Ishikawa (cell line): ENCODE measurements around the gene HYAL1.
A peak's percentile ranks its signal among the peaks of the same experiment; 100 is the strongest.

Source experiments
- CEBPB ChIP-seq: IDR thresholded peaks from 2 replicates; pipeline ENCODE4 v1.6.1; 2012
- CREB1 ChIP-seq: IDR thresholded peaks from 2 replicates; pipeline ENCODE4 v1.6.1; 2012; ENCODE audit warnings: low read depth
- EGR1 ChIP-seq: IDR thresholded peaks from 2 replicates; pipeline ENCODE4 v1.6.1; 2012
- EP300 ChIP-seq: IDR thresholded peaks from 2 replicates; pipeline ENCODE4 v1.6.1; 2012; ENCODE audit warnings: borderline replicate concordance
- FOXM1 ChIP-seq: IDR thresholded peaks from 2 replicates; pipeline ENCODE4 v1.6.1; 2012; ENCODE audit warnings: low read depth, borderline replicate concordance
- NFIC ChIP-seq: IDR thresholded peaks from 2 replicates; pipeline ENCODE4 v1.6.1; 2012
- RAD21 ChIP-seq: IDR thresholded peaks from 2 replicates; pipeline ENCODE4 v1.6.1; 2012; ENCODE audit warnings: low read depth
- TAF1 ChIP-seq: IDR thresholded peaks from 2 replicates; pipeline ENCODE4 v1.6.1; 2012; ENCODE audit warnings: low read depth, mild to moderate bottlenecking
- TCF12 ChIP-seq: IDR thresholded peaks from 2 replicates; pipeline ENCODE4 v1.6.1; 2012; ENCODE audit warnings: low read depth
- TEAD4 ChIP-seq: IDR thresholded peaks from 2 replicates; pipeline ENCODE4 v1.6.1; 2012
- YY1 ChIP-seq: IDR thresholded peaks from 2 replicates; pipeline ENCODE4 v1.6.1; 2012; ENCODE audit warnings: low read depth
- ZBTB7A ChIP-seq: IDR thresholded peaks from 2 replicates; pipeline ENCODE4 v1.6.1; 2012; ENCODE audit warnings: low read depth
- TF ChIP-seq, protein P1 (sequence below): IDR thresholded peaks from 2 replicates; pipeline ENCODE4 v1.6.1; 2012
- TF ChIP-seq, protein P2 (sequence below): IDR thresholded peaks from 2 replicates; pipeline ENCODE4 v1.6.1; 2012
- TF ChIP-seq, protein P3 (sequence below): IDR thresholded peaks from 2 replicates; pipeline ENCODE4 v1.6.1; 2012; ENCODE audit warnings: low read depth, mild to moderate bottlenecking

The HYAL1 gene

DNA sequence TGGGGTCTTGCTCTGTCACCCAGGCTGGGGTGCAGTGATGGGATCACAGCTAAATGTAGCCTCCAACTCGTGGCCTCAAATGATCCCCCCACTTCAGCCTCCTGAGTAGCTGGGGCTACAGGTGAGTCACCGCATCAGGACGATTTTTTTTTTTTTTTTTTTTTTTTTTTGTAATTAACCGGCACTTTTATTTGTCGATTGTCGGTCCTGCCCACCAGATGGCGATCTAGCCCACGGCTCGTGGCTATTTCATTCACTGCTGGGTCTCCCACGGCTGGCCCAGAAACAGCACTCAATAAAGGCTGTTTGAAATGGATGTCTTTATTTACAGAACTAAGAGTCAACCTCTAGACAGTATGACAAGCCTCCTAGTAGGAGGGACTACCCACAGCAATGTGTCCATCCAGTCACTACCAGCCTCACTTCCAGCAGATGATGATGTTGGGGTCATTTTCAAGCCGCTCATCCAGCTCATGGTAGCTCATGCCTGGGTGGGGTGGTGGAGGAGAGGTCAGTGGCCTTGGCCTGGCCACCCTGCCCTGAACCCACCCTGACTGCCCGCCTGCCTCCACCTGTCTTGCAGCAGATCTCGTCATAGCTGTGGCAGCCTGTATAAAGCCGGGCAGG lies 43.9 kb upstream of the HYAL1 start:
- no peak for TF ChIP-seq CREB1
- no peak for TF ChIP-seq TCF12
- no peak for TF ChIP-seq TAF1
- TF ChIP-seq TEAD4, result no peak
- TF ChIP-seq RAD21, result peak; percentile 74

DNA sequence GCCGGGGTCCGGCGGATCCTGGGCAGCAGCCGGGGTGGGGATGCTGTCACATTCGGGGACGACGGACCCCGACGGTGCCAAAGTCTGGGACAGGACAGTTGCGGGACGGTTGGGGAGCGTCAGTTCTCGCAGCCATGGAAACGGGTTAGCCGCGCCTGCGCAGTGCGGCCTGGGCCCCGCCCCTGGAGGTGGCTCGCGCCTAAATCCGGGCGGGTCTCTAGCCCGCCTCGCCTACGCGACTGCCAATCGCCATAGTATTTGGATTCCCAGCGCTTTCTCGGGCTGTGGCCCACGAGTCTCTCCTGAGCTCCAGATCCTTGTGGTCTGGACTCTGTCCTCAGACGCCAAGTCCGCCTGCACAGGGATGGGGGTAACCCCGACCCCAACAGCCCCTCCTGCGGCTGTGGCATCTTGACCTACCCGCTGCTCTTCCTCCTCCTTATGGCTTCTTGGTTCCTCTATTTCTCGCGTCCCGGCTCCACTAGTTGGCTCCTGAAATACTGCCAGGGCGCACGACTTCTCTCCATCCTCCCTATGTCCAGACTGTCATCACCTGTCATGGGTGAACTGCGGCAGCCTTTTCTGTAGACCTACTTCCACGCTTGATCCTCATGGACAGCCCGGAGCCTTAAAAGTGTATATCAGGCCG lies 42.3 kb upstream of the HYAL1 start, which contains the start of gene ZMYND10:
ZMYND10 (minus strand) TSS at position 147 of the 649 bp plus-strand sequence. CDS start 153 bp downstream, outside the sequence.
- TF ChIP-seq TEAD4, result no peak
- TF ChIP-seq, protein P1, sequence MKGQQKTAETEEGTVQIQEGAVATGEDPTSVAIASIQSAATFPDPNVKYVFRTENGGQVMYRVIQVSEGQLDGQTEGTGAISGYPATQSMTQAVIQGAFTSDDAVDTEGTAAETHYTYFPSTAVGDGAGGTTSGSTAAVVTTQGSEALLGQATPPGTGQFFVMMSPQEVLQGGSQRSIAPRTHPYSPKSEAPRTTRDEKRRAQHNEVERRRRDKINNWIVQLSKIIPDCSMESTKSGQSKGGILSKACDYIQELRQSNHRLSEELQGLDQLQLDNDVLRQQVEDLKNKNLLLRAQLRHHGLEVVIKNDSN, result no peak
- TF ChIP-seq, protein P2, sequence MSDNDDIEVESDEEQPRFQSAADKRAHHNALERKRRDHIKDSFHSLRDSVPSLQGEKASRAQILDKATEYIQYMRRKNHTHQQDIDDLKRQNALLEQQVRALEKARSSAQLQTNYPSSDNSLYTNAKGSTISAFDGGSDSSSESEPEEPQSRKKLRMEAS, result no peak
- no peak for TF ChIP-seq FOXM1

DNA sequence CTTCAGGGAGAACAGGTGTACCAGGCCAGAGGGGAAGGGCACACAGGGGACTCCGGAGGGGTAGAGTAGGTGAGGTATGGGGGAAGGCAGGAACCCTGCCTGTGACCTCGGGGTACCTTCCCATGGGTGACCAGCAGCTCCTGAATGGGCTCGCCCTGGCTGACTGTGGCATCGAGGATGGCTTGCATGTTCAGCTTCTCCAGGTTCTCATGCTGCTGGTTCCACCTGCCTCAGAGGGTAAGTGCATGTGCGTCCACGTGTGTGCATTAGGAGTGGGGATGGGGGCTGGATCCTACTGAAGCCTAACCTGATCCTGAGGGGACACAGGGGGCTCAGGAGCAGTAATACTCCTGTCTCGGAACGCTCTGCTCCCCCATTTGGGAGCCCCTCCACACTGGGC lies 41.6 kb upstream of the HYAL1 start:
- TF ChIP-seq TCF12 (no peak), TEAD4 (no peak), CEBPB (no peak), EGR1 (no peak), RAD21 (no peak), NFIC (no peak), EP300 (no peak), CREB1 (no peak), YY1 (no peak), FOXM1 (no peak), TAF1 (no peak), ZBTB7A (no peak)
- TF ChIP-seq, protein P3, sequence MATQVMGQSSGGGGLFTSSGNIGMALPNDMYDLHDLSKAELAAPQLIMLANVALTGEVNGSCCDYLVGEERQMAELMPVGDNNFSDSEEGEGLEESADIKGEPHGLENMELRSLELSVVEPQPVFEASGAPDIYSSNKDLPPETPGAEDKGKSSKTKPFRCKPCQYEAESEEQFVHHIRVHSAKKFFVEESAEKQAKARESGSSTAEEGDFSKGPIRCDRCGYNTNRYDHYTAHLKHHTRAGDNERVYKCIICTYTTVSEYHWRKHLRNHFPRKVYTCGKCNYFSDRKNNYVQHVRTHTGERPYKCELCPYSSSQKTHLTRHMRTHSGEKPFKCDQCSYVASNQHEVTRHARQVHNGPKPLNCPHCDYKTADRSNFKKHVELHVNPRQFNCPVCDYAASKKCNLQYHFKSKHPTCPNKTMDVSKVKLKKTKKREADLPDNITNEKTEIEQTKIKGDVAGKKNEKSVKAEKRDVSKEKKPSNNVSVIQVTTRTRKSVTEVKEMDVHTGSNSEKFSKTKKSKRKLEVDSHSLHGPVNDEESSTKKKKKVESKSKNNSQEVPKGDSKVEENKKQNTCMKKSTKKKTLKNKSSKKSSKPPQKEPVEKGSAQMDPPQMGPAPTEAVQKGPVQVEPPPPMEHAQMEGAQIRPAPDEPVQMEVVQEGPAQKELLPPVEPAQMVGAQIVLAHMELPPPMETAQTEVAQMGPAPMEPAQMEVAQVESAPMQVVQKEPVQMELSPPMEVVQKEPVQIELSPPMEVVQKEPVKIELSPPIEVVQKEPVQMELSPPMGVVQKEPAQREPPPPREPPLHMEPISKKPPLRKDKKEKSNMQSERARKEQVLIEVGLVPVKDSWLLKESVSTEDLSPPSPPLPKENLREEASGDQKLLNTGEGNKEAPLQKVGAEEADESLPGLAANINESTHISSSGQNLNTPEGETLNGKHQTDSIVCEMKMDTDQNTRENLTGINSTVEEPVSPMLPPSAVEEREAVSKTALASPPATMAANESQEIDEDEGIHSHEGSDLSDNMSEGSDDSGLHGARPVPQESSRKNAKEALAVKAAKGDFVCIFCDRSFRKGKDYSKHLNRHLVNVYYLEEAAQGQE, result no peak
- TF ChIP-seq, protein P1, result no peak
- TF ChIP-seq, protein P2, result no peak

DNA sequence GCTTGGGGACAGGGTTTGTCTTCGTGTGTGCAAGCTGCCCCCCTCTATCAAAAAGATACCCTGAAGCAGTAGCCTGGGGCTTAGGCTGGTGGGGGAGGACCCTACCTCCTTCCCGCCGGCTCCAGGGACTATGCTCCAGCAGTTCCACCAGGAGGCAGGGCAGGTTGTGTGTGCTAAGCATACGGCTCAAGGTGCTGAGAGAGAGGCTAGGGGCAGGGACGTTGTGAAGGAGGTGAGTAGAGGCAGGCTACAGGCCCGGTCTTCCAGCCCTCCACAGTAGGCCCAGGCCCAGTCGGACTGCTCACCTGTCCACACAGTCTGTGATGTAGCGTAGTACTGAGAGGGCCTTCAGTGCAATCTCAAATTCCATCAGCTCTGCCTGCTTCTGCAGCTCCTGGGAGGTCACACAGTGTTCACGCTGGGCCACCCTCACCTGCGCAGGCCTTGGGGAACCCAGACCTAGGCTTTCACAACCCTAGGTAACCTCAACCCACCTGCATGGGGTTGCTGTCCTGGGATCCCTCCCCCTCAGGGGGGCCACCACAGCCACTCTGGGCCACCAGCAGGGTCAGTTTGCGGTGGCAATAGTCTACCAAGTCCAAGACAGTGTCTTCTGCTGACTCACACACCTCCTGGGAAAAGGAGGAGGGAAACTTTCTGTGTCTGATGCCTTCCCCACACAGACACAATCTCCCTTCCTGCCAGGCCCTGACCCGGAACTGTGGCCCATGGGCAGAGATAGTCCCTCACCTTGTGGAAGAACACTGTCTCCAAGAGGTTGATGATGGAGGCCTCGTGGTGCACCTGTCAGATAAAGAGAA lies 39.6 kb upstream of the HYAL1 start:
- TF ChIP-seq TCF12 (no peak), EGR1 (no peak), CREB1 (no peak), FOXM1 (no peak), TEAD4 (no peak), YY1 (no peak), RAD21 (no peak), ZBTB7A (no peak), NFIC (no peak)
- TF ChIP-seq, protein P2, result no peak
- TF ChIP-seq, protein P1, result no peak
- TF ChIP-seq, protein P3, result no peak

DNA sequence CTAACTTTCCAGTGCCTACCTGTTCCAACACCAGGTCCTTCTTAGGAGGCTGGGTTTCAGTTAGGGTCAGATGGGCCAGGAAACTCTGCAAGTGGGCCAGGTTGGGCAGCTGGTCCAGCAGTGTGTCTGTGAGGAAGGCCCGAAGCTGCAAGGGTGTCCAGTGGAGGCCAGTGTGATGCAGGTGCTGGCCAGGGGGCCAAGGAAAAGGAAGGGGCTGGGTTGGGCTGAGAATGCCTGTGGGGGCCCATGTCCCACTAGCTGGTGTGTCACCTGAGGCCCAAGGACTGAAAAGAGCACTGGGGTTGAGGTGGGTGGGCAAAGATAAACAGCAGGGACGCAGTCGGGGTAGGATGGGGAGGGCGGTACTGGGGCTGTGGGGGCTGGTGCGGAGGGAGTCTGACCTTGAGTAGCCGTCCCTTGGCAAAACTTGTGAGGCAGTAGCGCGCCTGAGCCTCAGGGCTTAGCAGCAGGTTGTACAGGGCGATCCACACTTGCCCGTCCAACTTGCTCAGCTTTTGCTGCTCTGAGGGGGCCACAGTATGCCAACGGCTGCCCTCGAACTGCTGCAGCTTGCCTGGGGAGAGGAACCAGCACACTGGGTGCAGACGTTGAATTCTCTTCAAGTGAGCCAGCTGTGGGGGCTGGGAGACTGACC lies 38.7 kb upstream of the HYAL1 start:
- TF ChIP-seq NFIC, result no peak
- no peak for TF ChIP-seq TAF1
- no peak for TF ChIP-seq CREB1
- no peak for TF ChIP-seq ZBTB7A
- TF ChIP-seq TCF12, result no peak
- TF ChIP-seq EP300, result no peak
- TF ChIP-seq, protein P2, result no peak
- TF ChIP-seq, protein P3, result no peak
- TF ChIP-seq, protein P1, result no peak
- TF ChIP-seq RAD21, result no peak
- TF ChIP-seq TEAD4, result no peak
- TF ChIP-seq FOXM1, result no peak
- TF ChIP-seq CEBPB, result no peak
- TF ChIP-seq YY1, result no peak
- TF ChIP-seq EGR1, result no peak
